Esophagus squamous epithelium (tissue), 5 donors: ENCODE results near the gene ECEL1. TPM values are rescaled to one million over a fixed set of nuclear protein-coding genes. Genes with fewer than 3 reads are reported as not detected.

ENCODE experiments used
- DNase-seq: peaks from one replicate; lab custom pipeline; 2025; lab: John Stamatoyannopoulos, UW
- H3K27ac ChIP-seq, 4 donors: fragments of 200-600 bp; sonication (generic); one replicate each; pipeline ENCODE4 v1.5.1; 2016 to 2019; ENCODE audit warnings: mild to moderate bottlenecking in 1 of 4
- H3K27me3 ChIP-seq, 4 donors: fragments of 200-600 bp; sonication (generic); 1 replicate in 3 of 4; 2 replicates in 1 of 4; pipeline versions ENCODE4 v1.5.1 to v1.6.0; 2017 to 2021; ENCODE audit warnings: antibody characterized with exemption in 1 of 4
- H3K36me3 ChIP-seq, 3 donors: fragments of 200-600 bp; sonication (generic); one replicate each; pipeline ENCODE4 v1.5.1; 2016 to 2019
- H3K4me1 ChIP-seq, 3 donors: fragments of 200-600 bp; sonication (generic); one replicate each; pipeline ENCODE4 v1.5.1; 2017 to 2019
- H3K4me3 ChIP-seq, 4 donors: fragments of 200-600 bp; sonication (generic); 1 replicate in 3 of 4; 2 replicates in 1 of 4; pipeline ENCODE4 v1.5.1; 2016 to 2019; ENCODE audit warnings: mild to moderate bottlenecking in 2 of 4, moderate library complexity in 1 of 4
- H3K9me3 ChIP-seq, 3 donors: fragments of 200-600 bp; sonication (generic); one replicate each; pipeline ENCODE4 v1.5.1; 2016 to 2019
- CTCF ChIP-seq, 6 experiments: fragments of 450-650 bp in 4 of 6; fragments of 200-600 bp in 2 of 6; sonication (generic) in 2 of 6; IDR thresholded peaks; one replicate each; pipeline ENCODE4 v1.5.1; 2016 to 2019; ENCODE audit warnings: antibody characterized with exemption in 6 of 6, mild to moderate bottlenecking in 4 of 6, moderate library complexity in 4 of 6
- POLR2A ChIP-seq, 4 donors: fragments of 450-650 bp; IDR thresholded peaks; one replicate each; pipeline ENCODE4 v1.6.1; 2017; ENCODE audit warnings: antibody characterized with exemption in 4 of 4, mild to moderate bottlenecking in 4 of 4, moderate library complexity in 3 of 4
- WGBS, 2 donors: methylation state at CpG; one replicate each; pipeline ENCODE4 v1.1.5; 2018; 5-methylcytosine and 5-hydroxymethylcytosine counted together
- intact Hi-C: fragments of 100-400 bp; cut with DNase I; formaldehyde crosslinking; loops from one replicate; pipeline ENCODE4 v1.15.0; 2022
- total RNA-seq, 4 donors: library from RNA; depleted of rRNA; stranded (reverse); fragments of >200 nt; gene quantifications; one replicate each; pipeline ENCODE4 v1.1.0, GENCODE V29; 2016
- donor health status: DM: yes; HTN: yes; CAD: no.

The ECEL1 gene
- total RNA-seq, 4 donors from 2014 or later, result 0.19 TPM; not detected in 3

GRCh38 chr2:232476791-232477190 lies 10.8 kb downstream of the ECEL1 start:
- Histone ChIP-seq H3K27me3 (peaks cover 0 to 87% (median 0%) of the 10 kb centered on the region in 4 donors), H3K36me3 (no peaks in the 10 kb centered on the region), H3K4me3 (no peak overlapping the region), H3K4me1 (no peaks in the 10 kb centered on the region), H3K9me3 (no peaks in the 10 kb centered on the region), H3K27ac (no peak overlapping the region)
- intact Hi-C loops, result no loop called here
- DNase-seq, result no peak
- 90 to 100% methylated on average over 2 to 3 of the region's 7 CpGs for WGBS, 2 donors
- TF ChIP-seq POLR2A (IDR thresholded peaks at IDR 0.05), result no peak
- TF ChIP-seq CTCF (IDR thresholded peaks at IDR 0.05), result no peak

GRCh38 chr2:232476045-232476444 lies 11.6 kb downstream of the ECEL1 start:
- Histone ChIP-seq H3K4me3 (no peak overlapping the region), H3K4me1 (no peaks in the 10 kb centered on the region), H3K27me3 (peaks cover 0 to 87% (median 0%) of the 10 kb centered on the region in 4 donors), H3K27ac (no peak overlapping the region), H3K36me3 (no peaks in the 10 kb centered on the region), H3K9me3 (no peaks in the 10 kb centered on the region)
- DNase-seq, result no peak
- 53 to 76% methylated on average over 2 of the region's 2 CpGs for WGBS, 2 donors
- no peak for TF ChIP-seq CTCF (IDR thresholded peaks at IDR 0.05)
- TF ChIP-seq POLR2A (IDR thresholded peaks at IDR 0.05), result no peak
- intact Hi-C loops, result no loop called here

- no peak overlapping the region for H3K4me3 ChIP-seq
- H3K4me1 ChIP-seq, result no peaks in the 10 kb centered on the region
- intact Hi-C loops, result no loop called here
- no peaks in the 10 kb centered on the region for H3K9me3 ChIP-seq
- TF ChIP-seq CTCF (IDR thresholded peaks at IDR 0.05), result no peak
- TF ChIP-seq POLR2A (IDR thresholded peaks at IDR 0.05), result no peak
- peaks cover 0 to 87% (median 0%) of the 10 kb centered on the region in 4 donors for H3K27me3 ChIP-seq
- no peak for DNase-seq
- no peaks in the 10 kb centered on the region for H3K36me3 ChIP-seq
- 29 to 40% methylated on average over 4 to 6 of the region's 6 CpGs for WGBS, 2 donors
- no peak overlapping the region for H3K27ac ChIP-seq
Measured at GRCh38 chr2:232473467-232473890, 14.2 kb downstream of the ECEL1 start.

GRCh38 chr2:232466221-232466620 lies 21.4 kb downstream of the ECEL1 start:
- 60 to 62% methylated on average over 7 of the region's 7 CpGs for WGBS, 2 donors
- H3K27ac ChIP-seq, result no peak overlapping the region
- H3K36me3 ChIP-seq, result no peaks in the 10 kb centered on the region
- intact Hi-C loops, result no loop called here
- H3K4me3 ChIP-seq, result no peak overlapping the region
- H3K9me3 ChIP-seq, result no peaks in the 10 kb centered on the region
- H3K4me1 ChIP-seq, result no peaks in the 10 kb centered on the region
- no peak for TF ChIP-seq CTCF (IDR thresholded peaks at IDR 0.05)
- TF ChIP-seq POLR2A (IDR thresholded peaks at IDR 0.05), result no peak
- H3K27me3 ChIP-seq, result peaks cover 0 to 63% (median 0%) of the 10 kb centered on the region in 4 donors
- no peak for DNase-seq

- DNase-seq, result no peak
- Histone ChIP-seq H3K27me3 (peaks cover 0 to 65% (median 0%) of the 10 kb centered on the region in 4 donors), H3K4me3 (no peak overlapping the region), H3K36me3 (no peaks in the 10 kb centered on the region), H3K9me3 (no peaks in the 10 kb centered on the region), H3K4me1 (no peaks in the 10 kb centered on the region), H3K27ac (no peak overlapping the region)
- TF ChIP-seq POLR2A (IDR thresholded peaks at IDR 0.05) (no peak), CTCF (IDR thresholded peaks at IDR 0.05) (no peak)
- intact Hi-C loops, result no loop called here
- 62 to 63% methylated on average over 4 to 6 of the region's 6 CpGs for WGBS, 2 donors
Measured at GRCh38 chr2:232465061-232465460, 22.6 kb downstream of the ECEL1 start.
